HG03175 (cell line): ENCODE data around the gene RCOR3.

Experiments
- ATAC-seq: cut with Tn5 transposase; IDR thresholded peaks from one replicate; pipeline ENCODE4 v1.9.1; 2021; ENCODE audit warnings: mild to moderate bottlenecking, moderate library complexity; ENCODE audit not compliant: unreplicated experiment

RCOR3 gene

GRCh38 chr1:211323156-211324063 lies 64.2 kb downstream of the RCOR3 start:
- ATAC-seq = peak; percentile 53

GRCh38 chr1:211324992-211325775 lies 66.0 kb downstream of the RCOR3 start:
- ATAC-seq = no peak

GRCh38 chr1:211326140-211326527 lies 67.0 kb downstream of the RCOR3 start:
- no peak for ATAC-seq

- peak; percentile 41 for ATAC-seq
These were observed 67.6 kb downstream of the RCOR3 start, which contains the start of gene TRAF5 for GRCh38 chr1:211326528-211327345. TSS of gene TRAF5 (plus strand) at chr1:211326833. CDS start at chr1:211353240, 26,407 bp downstream.

- peak; percentile 34 for ATAC-seq
These were observed 68.3 kb downstream of the RCOR3 start for GRCh38 chr1:211327346-211327921.

- ATAC-seq = no peak
These were observed 69.0 kb downstream of the RCOR3 start for GRCh38 chr1:211328084-211328694.

- no peak for ATAC-seq
These were observed 69.8 kb downstream of the RCOR3 start for GRCh38 chr1:211328866-211329475.

GRCh38 chr1:211329764-211330201 lies 70.6 kb downstream of the RCOR3 start:
- ATAC-seq = peak; percentile 55

GRCh38 chr1:211330282-211330936 lies 71.2 kb downstream of the RCOR3 start:
- no peak for ATAC-seq

- ATAC-seq = no peak
These were observed 72.0 kb downstream of the RCOR3 start for GRCh38 chr1:211331011-211331709.

- ATAC-seq = no peak
These were observed 73.0 kb downstream of the RCOR3 start for GRCh38 chr1:211332036-211332616.

GRCh38 chr1:211332830-211333229 lies 73.7 kb downstream of the RCOR3 start:
- no peak for ATAC-seq

- ATAC-seq = no peak
These were observed 74.7 kb downstream of the RCOR3 start for GRCh38 chr1:211333906-211334305.

- no peak for ATAC-seq
These were observed 75.8 kb downstream of the RCOR3 start for GRCh38 chr1:211334986-211335385.

GRCh38 chr1:211335522-211336157 lies 76.5 kb downstream of the RCOR3 start:
- peak; percentile 91 for ATAC-seq

GRCh38 chr1:211336161-211336560 lies 77.0 kb downstream of the RCOR3 start:
- ATAC-seq = no peak

- ATAC-seq = no peak
These were observed 77.6 kb downstream of the RCOR3 start for GRCh38 chr1:211336775-211337174.
